GM04503 (cell line): Measurements from ENCODE around the gene SLC24A3.
A peak's percentile ranks its signal among the peaks of the same experiment; 100 is the strongest.

Experiments
- DNase-seq: peaks from one replicate; pipeline ENCODE4 v3.0.0-alpha.2; 2012; ENCODE audit warnings: low read depth

SLC24A3 gene

DNA sequence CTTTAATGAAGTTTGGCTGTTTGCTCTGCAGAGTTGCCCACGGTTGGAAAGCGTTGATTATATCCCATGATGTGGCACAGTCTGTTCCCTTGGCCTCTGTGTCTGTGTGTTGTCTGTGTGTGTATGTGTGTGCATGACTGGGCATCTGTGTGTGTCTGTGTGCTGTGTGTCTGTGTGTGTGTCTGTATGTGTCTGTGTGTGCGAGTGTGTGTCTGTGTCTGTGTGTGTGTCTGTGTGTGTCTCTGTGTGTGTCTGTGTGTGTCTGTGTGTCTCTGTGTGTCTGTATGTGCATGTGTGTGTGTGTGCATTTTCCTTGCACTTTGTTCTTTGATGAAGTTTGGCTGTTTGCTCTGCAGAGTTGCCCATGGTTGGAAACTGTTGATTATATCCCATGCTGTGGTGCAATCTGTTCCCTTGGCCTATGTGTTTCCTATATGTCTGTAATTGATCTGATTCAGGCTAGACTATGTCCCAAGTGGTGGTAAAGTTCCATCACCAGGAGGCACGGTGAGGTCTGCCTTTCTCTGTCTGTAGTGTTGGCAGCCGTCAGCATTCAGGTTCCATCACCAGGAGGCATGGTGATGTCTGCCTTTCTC is 467.6 kb downstream of the SLC24A3 start:
- DNase-seq = no peak

DNA sequence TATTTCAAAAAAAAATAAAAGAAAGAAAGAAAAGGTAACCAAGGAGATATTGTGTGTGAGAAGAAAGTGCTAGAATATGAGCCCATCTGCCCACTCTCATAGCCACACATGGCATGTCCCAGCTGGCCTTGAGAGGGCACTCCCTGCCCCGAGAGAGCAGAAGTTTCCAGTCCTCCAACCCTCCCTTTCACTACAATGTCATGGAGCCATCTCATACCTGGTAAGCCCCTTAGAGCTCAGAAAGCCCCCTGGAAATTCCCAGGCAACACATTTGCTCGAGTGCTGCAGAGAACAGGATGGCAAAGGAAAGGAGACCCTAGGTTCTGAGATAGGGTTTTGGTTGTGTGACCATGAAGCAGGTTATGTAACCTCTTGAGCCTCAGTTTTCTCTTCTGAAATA is 469.8 kb downstream of the SLC24A3 start:
- no peak for DNase-seq

DNA sequence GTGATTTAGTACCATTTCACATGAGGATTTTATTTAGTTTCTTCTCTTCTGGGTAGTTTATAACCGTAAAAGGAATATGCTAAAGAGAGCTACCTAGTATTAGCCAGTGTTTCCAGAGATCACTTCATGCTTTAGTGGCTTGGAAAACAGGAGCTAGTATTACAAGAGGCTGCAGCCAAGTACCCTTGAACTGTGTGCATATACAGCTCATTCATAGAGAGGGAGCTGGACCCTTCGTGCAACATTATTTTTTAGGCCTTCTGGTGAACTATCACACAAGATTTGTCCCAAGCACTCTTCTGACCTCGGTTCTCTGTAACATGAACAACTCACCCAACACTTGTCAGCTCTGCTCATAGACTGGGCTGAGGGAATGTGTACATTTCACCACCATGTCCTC is 470.7 kb downstream of the SLC24A3 start:
- DNase-seq = no peak

DNA sequence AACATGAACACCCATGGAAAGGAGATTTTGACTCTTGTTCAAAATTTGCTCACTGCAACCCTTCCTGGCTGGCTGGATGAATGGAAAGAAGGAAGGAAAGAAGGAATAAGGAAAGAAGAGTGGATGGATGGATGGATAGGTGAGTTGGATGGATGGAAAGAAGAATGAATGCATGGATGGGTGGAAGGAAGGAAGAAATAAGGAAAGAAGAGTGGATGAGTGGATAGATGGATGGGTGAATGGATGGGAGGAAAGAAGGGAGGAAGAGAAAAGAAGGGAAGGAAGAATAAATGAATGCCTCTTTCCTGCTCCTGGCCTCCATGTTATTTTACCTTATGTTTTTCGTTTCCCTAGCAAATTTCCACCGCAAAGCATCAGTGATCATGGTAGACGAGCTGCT is 471.4 kb downstream of the SLC24A3 start:
- no peak for DNase-seq

DNA sequence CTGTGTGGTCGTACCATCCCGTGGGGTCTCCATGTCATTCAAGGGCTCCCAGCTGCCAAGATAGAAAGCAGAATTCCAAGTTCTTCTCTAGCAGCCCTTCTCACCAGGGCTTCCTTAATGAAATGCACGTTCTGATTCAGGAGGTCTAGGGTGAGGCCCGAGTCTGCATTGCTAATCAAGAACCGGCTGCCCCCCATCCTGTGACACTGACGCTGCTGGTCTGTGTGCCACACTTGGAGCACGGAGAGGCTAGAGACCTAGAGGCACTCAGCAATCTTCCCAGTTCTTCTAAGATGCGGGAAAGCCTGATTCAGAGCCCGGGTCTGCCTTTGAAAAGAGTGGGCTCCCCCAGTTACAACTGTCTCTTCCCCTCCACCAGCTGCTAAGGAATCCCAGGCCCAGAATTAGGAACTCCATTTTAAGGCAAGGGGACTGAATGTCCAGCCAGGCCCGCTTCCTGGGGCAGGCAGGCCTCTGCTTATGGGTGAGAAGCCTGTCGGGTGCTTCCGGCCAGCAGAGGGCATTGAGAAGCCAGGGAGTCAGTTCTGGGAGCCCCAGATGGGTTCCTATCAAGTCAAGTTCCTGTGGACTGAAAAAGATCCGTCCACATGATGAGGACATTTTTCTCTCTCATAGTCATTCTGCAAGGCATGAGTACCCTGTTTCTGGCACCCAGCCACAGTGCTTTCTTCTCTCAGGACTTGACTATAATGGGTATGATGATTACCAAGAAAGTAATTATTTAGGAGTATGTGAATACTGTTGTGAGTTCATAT is 475.8 kb downstream of the SLC24A3 start:
- DNase-seq = peak; percentile 82

DNA sequence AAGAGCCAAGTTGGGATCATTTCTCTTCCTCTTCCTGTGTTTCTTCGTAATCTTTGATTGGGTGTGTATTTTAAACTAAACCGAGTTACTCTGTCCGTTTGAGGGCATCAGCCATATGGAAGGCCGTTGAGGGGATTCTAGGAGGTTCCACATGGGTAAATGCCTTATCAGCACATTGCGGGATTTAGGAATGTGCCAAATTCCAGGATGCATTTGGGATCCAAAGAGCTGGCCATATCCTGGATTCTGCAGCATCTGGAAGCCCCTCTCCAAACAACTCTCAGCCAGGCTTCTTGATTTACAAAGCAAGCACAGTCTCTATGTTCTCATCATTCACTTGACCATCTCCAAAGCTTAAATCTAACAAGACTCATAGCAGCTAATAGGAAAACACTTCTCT is 478.0 kb downstream of the SLC24A3 start:
- DNase-seq = no peak

DNA sequence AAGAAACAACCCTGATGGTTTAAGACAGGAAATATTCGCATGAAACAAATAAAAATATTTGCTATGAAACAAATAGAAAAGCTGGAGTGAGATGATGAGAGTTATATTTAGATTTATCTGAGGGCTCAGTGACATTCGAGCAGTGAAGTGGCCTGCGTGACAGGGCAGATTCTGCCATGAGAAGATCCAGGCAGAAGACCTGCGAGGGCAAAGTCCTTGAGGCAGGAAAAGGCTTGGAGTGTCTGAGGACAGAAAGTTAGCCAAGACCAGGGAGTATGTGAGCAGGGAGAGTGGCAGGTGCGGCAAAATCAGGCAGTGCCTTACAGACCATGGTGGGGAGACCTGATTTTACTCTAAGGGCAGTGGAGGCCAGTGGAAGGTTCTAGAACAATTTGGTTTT is 478.7 kb downstream of the SLC24A3 start:
- DNase-seq = no peak

DNA sequence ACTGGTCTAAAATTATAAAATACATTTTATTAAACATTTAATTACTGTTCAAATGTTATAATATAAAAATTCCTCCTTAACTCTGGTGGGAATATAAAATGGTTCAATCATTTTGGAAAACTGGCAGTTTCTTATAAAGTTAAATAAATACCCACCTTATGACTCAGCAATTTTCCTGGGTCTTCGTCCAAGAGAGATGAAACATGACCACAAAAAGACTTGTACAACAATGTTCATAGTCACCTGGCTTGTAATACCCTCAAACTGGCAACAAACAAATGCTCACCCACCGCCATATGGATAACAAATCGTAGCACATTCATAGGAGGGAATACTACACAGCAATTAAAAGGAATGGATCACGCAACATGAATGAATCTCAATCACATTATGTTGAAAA is 479.7 kb downstream of the SLC24A3 start:
- DNase-seq = no peak

DNA sequence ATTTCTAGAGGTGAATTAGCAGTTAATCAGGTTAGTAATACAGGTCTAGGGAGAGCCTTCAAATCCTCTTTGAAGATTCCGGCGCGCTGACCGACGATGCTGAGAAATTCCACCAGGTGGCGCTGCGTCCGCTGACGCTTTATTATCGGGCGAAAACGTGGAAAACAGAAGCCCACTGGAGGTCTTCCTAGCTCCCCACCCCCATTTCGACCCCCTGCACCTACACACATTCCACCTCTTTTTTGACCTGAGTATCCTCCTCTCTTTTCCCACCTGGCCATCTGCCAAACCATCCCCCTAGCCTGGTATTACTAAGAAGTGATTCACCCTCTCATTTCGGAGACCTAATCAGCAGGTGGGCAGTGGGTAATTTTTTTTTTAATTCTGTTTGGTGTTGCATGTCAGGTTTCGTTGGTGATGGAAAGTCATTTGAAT is 480.3 kb downstream of the SLC24A3 start:
- no peak for DNase-seq

DNA sequence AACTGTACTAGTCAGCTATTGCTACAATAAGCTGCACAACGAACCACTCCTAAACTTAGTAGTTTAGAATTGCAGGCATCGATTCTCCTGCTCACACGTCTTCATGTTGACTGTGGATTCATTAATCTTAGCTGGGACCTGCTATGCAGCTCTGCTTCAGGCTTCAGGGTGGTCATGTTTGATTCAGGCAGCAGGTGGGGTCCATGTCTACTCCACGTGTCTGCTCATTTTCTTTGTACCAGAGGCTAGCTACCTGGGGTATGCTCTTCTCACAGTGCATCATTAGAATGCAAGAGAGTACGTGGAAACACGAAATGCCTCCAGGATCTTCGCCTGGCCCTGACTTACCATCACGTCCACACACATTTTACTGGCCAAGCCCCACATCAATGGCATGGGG is 481.1 kb downstream of the SLC24A3 start:
- no peak for DNase-seq

DNA sequence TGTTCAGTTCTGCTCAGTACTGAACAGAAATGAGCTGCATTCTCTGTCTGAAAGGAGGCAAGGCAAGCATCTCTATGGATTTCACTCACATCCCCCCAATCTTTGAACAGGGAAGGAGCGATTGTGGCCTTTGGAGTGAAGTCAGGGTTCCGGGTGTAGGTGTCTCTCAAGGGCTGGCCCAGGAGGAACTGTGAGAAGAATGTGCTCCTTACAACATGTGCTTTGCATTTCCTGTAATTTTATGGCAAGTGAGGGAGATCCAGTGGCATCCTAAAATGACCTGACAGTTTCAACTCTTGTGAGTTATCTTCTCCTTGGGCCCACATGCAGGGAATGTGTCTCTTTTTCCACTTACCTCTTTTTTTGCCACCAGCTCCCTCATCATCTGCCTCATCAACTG is 482.6 kb downstream of the SLC24A3 start:
- no peak for DNase-seq

DNA sequence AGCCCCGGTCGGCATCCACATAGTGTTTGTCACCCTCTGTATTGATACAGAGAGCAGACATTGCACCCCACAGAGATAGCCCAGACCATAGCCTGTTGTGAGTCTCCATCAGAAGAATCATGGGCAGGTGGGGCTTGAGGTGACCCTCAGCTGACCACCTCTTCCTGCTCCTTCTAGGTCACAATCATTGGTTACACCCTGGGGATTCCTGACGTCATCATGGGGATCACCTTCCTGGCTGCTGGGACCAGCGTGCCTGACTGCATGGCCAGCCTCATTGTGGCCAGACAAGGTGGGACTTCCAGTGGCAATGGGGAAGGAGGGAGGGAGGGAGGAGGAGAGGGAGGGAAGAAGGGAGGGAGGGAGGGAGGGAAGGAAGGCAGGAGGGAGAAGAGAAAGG is 484.2 kb downstream of the SLC24A3 start:
- DNase-seq = no peak

DNA sequence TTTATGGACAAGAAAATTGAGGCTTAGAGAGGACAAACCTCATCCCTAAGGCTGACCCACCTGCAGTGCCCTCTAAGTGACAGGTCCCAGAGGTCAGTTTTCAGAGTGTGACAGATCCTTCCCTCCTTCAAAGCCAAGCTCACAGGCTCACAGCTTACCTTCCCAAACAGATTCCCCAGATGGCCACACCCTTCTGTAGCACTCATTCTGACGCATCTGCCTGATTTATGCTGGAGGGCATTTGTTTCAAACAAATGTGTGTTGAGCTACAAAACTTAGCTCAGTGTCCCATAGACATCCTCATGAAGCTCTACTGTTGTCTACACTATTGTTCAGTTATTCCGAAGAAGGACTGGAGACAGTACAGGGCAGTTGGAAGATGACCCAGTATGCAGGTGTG is 485.0 kb downstream of the SLC24A3 start:
- DNase-seq = no peak

DNA sequence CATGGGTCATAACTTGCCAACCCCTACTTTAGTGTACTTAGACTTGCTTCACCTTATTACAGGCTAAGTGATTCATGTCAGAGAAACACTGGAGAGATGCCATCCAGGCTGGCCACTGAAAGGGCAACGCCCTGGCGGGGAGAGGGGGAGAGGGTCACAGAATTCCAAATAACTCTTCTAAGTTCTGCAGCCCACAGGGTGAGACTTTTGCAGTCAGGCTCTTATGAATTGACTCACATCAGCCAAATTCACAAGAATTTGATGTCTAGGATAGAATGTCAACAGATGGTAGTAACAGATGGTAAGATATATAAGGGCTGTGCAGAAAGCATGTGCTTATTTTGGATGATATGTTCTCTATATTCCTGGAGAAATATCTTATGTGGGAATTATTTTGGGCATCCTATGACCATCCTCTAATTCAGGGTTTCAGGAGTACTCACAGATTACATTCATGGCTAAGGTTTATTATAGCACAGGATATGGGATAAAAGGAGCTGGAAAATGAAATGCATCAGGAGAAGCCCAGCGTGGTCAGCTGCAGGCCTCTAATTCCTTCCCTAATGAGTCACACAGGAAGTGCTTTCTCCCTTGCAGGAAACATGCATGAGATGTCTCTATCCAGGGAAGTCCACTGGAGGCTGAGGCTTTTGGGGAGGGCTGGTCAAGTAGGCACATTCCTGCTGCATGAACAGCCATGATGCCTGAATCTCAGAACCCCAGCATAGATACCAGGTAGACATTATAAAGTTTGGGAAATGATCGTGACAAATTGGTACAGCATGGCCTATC is 486.9 kb downstream of the SLC24A3 start:
- DNase-seq = peak; percentile 46

DNA sequence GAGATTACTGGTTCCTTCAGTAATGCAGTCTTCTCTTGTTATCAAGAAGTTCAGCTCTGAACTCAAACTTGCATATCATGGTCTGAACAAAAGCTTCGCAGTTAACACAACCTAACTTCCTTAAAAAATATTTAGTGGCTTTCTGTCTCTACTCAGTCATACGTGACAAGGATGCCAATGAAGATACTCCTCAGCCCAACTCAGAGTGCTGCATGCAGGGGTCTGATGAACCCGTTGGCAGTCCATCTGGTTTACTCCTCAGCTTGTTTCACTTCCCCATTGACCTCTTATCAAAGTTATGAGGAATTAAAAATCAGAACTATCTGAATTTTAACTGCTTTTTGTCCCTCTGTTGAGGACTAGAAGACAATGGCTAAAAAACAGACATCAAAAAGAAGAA is 489.0 kb downstream of the SLC24A3 start:
- no peak for DNase-seq

DNA sequence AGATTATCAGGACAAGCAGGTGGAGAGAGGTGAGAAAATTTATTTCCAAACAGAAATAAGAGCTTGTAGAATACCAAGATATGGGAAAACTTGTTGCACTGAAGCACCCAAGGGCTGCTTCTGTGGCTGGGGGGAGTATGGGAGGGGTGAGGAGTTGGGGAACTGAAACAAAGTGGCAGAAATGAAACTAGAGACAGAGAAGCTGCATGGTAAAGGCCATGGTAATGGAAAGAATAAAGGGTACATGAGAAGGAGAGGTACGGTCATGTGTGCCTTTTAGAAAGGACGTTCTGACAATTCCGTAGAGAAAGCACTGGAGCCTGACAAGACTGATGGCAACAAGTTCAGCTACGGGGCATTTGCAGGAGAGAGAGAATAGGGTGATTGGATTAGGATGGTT is 494.0 kb downstream of the SLC24A3 start:
- no peak for DNase-seq

DNA sequence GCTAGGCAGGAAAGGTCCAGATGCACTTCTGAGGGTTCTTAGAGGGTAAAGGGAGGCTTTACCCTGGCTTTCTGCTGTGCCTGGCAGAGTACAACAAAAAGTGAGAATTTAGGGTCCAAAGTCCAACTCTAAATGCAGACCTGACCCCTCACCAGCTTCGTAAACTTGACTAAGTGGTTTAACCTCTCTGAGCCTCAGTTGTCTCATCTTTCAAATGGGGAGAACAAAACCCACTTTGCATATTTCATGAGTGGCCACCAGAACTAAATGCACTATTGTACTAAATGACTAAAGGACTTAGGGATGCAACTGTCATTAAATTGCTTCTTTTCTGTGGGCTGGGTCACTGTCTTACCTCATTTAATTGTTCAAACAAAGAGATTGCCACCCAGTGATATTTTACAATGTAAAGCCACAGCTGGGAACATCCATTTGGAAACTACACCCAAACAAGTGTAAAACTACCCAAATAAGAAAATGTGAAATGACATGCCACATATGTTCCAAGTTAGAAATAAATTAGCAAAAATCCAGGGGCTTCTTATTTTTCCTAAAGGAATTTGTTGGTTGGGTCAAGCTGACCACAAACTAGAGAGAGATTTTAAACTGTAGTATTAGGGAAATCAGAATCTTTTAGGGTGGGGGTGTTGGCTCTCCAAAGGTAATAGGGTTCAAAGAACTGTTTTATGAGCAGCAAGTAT is 497.3 kb downstream of the SLC24A3 start:
- DNase-seq = no peak

DNA sequence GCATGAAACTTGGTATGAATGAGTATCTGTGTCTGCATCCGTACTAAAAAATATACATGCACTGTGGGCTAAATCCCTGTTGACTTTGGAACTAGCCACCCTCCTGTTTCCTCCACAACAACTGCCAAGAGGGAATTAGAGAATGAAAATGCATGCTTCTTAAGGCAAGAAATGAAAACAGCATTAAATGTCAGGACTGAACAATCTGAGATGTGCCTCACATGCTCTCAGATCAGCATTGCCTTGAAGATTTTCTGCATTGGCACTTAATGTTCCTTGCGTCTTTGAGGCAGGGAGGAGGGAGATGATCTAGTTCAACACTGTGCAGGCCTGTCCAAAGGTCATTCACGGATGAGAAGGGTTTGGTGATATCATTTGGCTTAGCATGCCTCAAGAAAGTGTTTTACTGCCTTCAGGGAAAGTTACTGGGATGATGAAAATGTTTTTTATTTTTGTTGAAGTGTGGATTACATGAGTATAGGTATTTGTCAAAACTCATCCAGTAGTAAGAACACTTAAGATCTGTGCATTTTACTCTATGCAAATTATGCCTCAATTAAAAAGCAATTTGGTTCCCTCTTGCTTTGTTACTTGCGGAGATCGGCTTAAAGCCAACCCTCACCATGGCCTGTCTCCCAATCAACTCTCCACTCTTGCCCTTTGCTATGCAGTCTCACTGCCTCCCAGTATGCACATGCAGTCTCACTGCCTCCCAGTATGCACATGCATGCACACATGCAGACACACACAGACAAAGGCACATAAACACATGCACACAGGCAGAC is 498.1 kb downstream of the SLC24A3 start:
- no peak for DNase-seq

DNA sequence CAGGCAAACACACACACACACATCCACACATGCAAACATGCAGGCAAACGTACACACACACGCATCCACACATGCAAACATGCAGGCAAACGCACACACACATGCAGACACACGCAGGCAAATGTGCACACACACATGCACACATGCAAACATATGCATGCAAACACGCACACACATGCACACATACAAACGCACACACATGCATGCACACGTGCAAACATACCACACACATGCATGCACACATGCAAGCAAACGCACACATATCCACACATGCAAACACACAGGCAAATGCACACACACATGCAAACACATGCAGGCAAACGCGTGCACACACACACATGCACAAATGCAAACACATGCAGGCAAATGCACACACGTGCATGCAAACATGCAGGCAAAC is 498.7 kb downstream of the SLC24A3 start:
- DNase-seq = no peak

DNA sequence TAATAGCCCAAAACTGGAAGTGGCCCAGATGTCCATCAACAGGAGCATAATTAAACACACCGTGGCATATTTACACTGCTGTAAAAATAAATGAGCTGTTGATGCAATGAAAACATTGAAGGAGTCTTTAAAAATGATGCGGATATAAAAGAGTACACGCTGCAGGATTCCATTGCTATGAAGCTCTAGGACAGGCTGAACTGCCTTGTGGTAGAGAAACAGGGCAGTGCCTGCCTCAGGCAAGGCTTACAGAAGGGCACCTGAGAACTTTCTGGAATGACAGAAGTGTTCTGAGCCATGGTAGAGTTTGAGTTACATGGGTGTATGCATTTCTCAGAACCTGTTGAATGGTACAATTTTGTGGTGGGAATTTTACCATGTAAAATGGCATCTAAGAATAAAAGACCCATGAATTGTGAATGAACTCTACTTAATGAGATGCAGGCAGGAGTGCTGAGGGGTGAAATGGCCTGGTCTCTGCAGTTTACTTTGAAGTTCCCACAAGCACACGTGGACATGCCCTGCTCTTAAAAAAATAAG is 500.3 kb downstream of the SLC24A3 start:
- DNase-seq = no peak

DNA sequence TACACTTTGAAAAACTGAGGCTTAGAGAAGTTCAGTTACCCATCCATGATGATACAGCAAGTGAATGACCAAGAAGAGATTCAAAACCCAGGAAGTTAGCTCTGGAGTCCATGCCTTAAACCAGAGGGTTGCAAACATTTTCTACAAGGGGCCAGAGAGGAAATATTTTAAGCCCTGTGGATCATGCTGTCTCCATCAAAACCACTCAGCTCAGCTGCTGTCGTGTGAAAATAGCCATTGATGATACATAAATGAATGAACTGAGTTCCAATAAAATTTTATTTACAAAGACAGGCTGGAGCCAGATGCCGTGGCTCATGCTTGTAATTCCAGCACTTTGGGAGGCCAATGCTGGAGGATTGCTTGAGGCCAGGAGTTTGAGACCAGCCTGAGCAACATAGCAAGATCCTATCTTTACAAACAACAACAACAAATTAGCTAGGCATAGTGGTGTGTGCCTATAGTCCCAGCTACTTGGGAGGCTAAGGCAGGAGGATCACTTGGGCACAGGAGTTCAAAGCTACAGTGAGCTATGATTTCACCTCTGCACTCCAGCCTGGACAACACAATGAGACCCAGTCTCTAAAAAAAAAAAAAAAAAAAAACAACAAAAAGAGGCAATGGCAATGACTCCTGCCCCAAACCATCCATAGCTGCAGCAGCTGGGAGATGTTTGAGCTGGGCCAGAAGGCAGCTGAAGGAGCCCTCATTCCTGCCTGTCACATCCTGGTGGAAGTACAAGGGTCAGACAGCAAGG is 501.6 kb downstream of the SLC24A3 start:
- DNase-seq = no peak
